Liver (tissue), 9 donors: ENCODE measurements around the gene CBLC. TPM values are rescaled to one million over a fixed set of nuclear protein-coding genes. Genes with fewer than 3 reads are reported as not detected.

Experiments used
- DNase-seq: peaks from one replicate; pipeline ENCODE4 v3.0.0-alpha.2; 2017; ENCODE audit warnings: low spot score
- H3K27ac ChIP-seq, 2 donors: one replicate each; pipeline ENCODE4 v1.7.0; 2013; ENCODE audit warnings: inconsistent platforms in 2 of 2, low read length in 2 of 2, control low read depth in 1 of 2, low read depth in 1 of 2, mild to moderate bottlenecking in 1 of 2
- H3K27me3 ChIP-seq, 4 donors: one replicate each; pipeline versions ENCODE4 v1.6.1 to v1.7.0; 2013; ENCODE audit warnings: low read length in 3 of 4, inconsistent platforms in 1 of 4, mild to moderate bottlenecking in 1 of 4, moderate library complexity in 1 of 4; ENCODE audit not compliant: control insufficient read depth in 4 of 4, insufficient read depth in 4 of 4
- H3K36me3 ChIP-seq, 4 donors: one replicate each; pipeline versions ENCODE4 v1.6.1 to v1.7.0; 2013; ENCODE audit warnings: low read length in 3 of 4, mild to moderate bottlenecking in 3 of 4, low read depth in 1 of 4, moderate library complexity in 1 of 4; ENCODE audit not compliant: control insufficient read depth in 4 of 4, insufficient read depth in 3 of 4
- H3K4me1 ChIP-seq, 4 donors: one replicate each; pipeline versions ENCODE4 v1.6.1 to v1.7.0; 2013; ENCODE audit warnings: low read length in 3 of 4, mild to moderate bottlenecking in 3 of 4, moderate library complexity in 1 of 4; ENCODE audit not compliant: control insufficient read depth in 4 of 4, insufficient read depth in 4 of 4
- H3K4me3 ChIP-seq, 3 donors: one replicate each; pipeline versions ENCODE4 v1.6.1 to v1.7.0; 2013; ENCODE audit warnings: low read length in 3 of 3, control low read depth in 1 of 3, low read depth in 1 of 3, mild to moderate bottlenecking in 1 of 3
- H3K9ac ChIP-seq, 2 donors: one replicate each; pipeline ENCODE4 v1.7.0; 2013; ENCODE audit warnings: low read length in 2 of 2, mild to moderate bottlenecking in 2 of 2, moderate library complexity in 2 of 2, control low read depth in 1 of 2, low read depth in 1 of 2
- H3K9me3 ChIP-seq, 4 donors: one replicate each; pipeline versions ENCODE4 v1.6.1 to v1.7.0; 2013; ENCODE audit warnings: low read length in 3 of 4; ENCODE audit not compliant: control insufficient read depth in 4 of 4
- EGR1 ChIP-seq, 2 donors: IDR thresholded peaks; 2 replicates each; pipeline ENCODE4 v1.6.1; 2016 to 2018; ENCODE audit warnings: antibody characterized with exemption in 2 of 2, low read depth in 2 of 2
- FOXA1 ChIP-seq: IDR thresholded peaks from 2 replicates; pipeline ENCODE4 v1.6.1; 2016; ENCODE audit warnings: antibody characterized with exemption
- FOXA2 ChIP-seq: IDR thresholded peaks from 2 replicates; pipeline ENCODE4 v1.6.1; 2016; ENCODE audit warnings: antibody characterized with exemption
- GABPA ChIP-seq, 2 donors: IDR thresholded peaks in 1 of 2; conservative IDR thresholded peaks in 1 of 2; 2 replicates each; pipeline ENCODE4 v1.6.1; 2016; ENCODE audit warnings: antibody characterized with exemption in 2 of 2, mild to moderate bottlenecking in 1 of 2, moderate library complexity in 1 of 2
- HNF4A ChIP-seq, 2 donors: conservative IDR thresholded peaks; 2 replicates each; pipeline ENCODE4 v1.6.1; 2016; ENCODE audit warnings: antibody characterized with exemption in 2 of 2, mild to moderate bottlenecking in 2 of 2
- HNF4G ChIP-seq: IDR thresholded peaks from 2 replicates; pipeline ENCODE4 v1.6.1; 2016; ENCODE audit warnings: antibody characterized with exemption
- JUND ChIP-seq, 2 donors: IDR thresholded peaks; 2 replicates each; pipeline ENCODE4 v1.6.1; 2016; ENCODE audit warnings: antibody characterized with exemption in 2 of 2
- NR2F2 ChIP-seq: IDR thresholded peaks from 2 replicates; pipeline ENCODE4 v1.6.1; 2016; ENCODE audit warnings: antibody characterized with exemption
- RAD21 ChIP-seq, 2 donors: IDR thresholded peaks; 2 replicates each; pipeline ENCODE4 v1.6.1; 2016; ENCODE audit warnings: antibody characterized with exemption in 2 of 2, mild to moderate bottlenecking in 2 of 2
- RXRA ChIP-seq, 2 donors: IDR thresholded peaks; 2 replicates each; pipeline ENCODE4 v1.6.1; 2017 to 2018; ENCODE audit warnings: antibody characterized with exemption in 2 of 2, mild to moderate bottlenecking in 1 of 2
- SP1 ChIP-seq: IDR thresholded peaks from 2 replicates; pipeline ENCODE4 v1.6.1; 2018; ENCODE audit warnings: antibody characterized with exemption, mild to moderate bottlenecking
- TAF1 ChIP-seq: conservative IDR thresholded peaks from 2 replicates; pipeline ENCODE4 v1.6.1; 2016; ENCODE audit warnings: antibody characterized with exemption, mild to moderate bottlenecking
- YY1 ChIP-seq: IDR thresholded peaks from 2 replicates; pipeline ENCODE4 v1.6.1; 2016; ENCODE audit warnings: antibody characterized with exemption, mild to moderate bottlenecking
- WGBS: extraction: QIAGEN DNeasy Blood & Tissue Kit; methylation state at CpG from one replicate; pipeline ENCODE4 v1.1.7; 2013; 5-methylcytosine and 5-hydroxymethylcytosine counted together
- polyA plus RNA-seq, 2 donors: library from polyadenylated mRNA; stranded (reverse) in 1 of 2; unstranded in 1 of 2; fragments of 200-250 nt in 1 of 2; fragments of >200 nt in 1 of 2; fragmentation: Nextera tagmentation in 1 of 2; extraction: Ambion mirVana in 1 of 2; gene quantifications; one replicate each; pipeline versions ENCODE4 v1.2.1 to v1.2.3, GENCODE V29; 2013 to 2015
- total RNA-seq, 2 donors: library from RNA; depleted of rRNA; stranded (reverse); fragments of >200 nt; gene quantifications; one replicate each; pipeline ENCODE4 v1.2.3, GENCODE V29; 2014
- TF ChIP-seq, protein P1 (sequence below): IDR thresholded peaks from 2 replicates; pipeline ENCODE4 v1.6.1; 2016; ENCODE audit warnings: antibody characterized with exemption
- TF ChIP-seq, protein P2 (sequence below): IDR thresholded peaks from 2 replicates; pipeline ENCODE4 v1.6.1; 2016; ENCODE audit warnings: antibody characterized with exemption
- TF ChIP-seq, protein P3 (sequence below): IDR thresholded peaks from 2 replicates; pipeline ENCODE4 v1.6.1; 2016; ENCODE audit warnings: antibody characterized with exemption, mild to moderate bottlenecking
- TF ChIP-seq, protein P4 (sequence below): fragments of 150-350 bp; IDR thresholded peaks from 2 replicates; pipeline ENCODE4 v1.5.1; 2017; ENCODE audit warnings: improper control_type of control experiment, low read depth, low read length; ENCODE audit not compliant: missing input control
- TF ChIP-seq, protein P5 (sequence below): IDR thresholded peaks from 2 replicates; pipeline ENCODE4 v1.6.1; 2016; ENCODE audit warnings: antibody characterized with exemption
- donor health status: healthy.
- donor health status: healthy.
- donor health status: healthy.
- donor health status: healthy.
- donor health status: healthy.

The CBLC gene, protein sequence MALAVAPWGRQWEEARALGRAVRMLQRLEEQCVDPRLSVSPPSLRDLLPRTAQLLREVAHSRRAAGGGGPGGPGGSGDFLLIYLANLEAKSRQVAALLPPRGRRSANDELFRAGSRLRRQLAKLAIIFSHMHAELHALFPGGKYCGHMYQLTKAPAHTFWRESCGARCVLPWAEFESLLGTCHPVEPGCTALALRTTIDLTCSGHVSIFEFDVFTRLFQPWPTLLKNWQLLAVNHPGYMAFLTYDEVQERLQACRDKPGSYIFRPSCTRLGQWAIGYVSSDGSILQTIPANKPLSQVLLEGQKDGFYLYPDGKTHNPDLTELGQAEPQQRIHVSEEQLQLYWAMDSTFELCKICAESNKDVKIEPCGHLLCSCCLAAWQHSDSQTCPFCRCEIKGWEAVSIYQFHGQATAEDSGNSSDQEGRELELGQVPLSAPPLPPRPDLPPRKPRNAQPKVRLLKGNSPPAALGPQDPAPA
- total RNA-seq, result 10 to 100 TPM in 1 of 2 donors, 1 to 10 TPM in 1; 2.1 to 14.0 TPM
- polyA plus RNA-seq, result 1 to 10 TPM; 8.0 to 9.6 TPM

DNA sequence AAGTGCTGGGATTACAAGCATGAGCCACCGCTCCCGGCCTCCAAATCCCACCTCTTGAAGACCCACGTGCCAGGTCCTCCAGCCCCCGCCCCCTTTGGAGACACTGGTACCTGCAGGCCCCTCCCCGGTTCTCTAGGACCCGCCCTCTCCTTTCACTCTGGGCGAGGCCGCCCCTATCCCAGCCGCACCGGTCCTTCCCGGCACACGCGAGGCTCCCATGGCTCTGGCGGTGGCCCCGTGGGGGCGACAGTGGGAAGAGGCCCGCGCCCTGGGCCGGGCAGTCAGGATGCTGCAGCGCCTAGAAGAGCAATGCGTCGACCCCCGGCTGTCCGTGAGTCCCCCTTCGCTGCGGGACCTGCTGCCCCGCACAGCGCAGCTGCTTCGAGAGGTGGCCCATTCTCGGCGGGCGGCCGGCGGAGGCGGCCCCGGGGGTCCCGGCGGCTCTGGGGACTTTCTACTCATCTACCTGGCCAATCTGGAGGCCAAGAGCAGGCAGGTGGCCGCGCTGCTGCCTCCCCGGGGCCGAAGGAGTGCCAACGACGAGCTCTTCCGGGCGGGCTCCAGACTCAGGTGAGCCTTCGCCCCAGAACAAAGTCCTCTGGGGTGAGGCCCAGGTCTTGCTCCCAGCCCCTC lies at the start of gene CBLC:
TSS of gene CBLC (plus strand) at position 176 of the 633 bp plus-strand sequence. CDS start at position 218, 42 bp downstream.
- Histone ChIP-seq H3K27ac (peak within 1 kb of the TSS; percentile 81 to 91), H3K36me3 (peaks cover 0 to 3% (median 0%) of the 10 kb centered on the region in 4 donors), H3K27me3 (no peaks in the 10 kb centered on the region), H3K9me3 (no peaks in the 10 kb centered on the region), H3K9ac (no peak within 1 kb of the TSS), H3K4me3 (peak within 1 kb of the TSS; percentile 67 to 84 (median 74)), H3K4me1 (peaks cover 8 to 28% (median 12%) of the 10 kb centered on the region in 4 donors)
- DNase-seq, result peak; percentile 46
- WGBS, result 6% methylated on average over 47 of the region's 47 CpGs
- TF ChIP-seq HNF4G (no peak), FOXA1 (no peak), JUND (IDR thresholded peaks at IDR 0.05) (no peak), RAD21 (IDR thresholded peaks at IDR 0.05) (peak; percentile 12 to 37), SP1 (peak; percentile 29), RXRA (IDR thresholded peaks at IDR 0.05) (peak in 1 of 2 donors; percentile 6), HNF4A (conservative IDR thresholded peaks at IDR 0.05) (peak; percentile 48 to 64), FOXA2 (no peak), GABPA (IDR thresholded peaks at IDR 0.05 in 1 of 2, conservative IDR thresholded peaks at IDR 0.05 in 1 of 2) (no peak), NR2F2 (no peak), TAF1 (no peak), EGR1 (IDR thresholded peaks at IDR 0.05; ENCODE audit: low read depth in 2 of 2) (no peak), YY1 (peak; percentile 29)
- TF ChIP-seq, protein P1, sequence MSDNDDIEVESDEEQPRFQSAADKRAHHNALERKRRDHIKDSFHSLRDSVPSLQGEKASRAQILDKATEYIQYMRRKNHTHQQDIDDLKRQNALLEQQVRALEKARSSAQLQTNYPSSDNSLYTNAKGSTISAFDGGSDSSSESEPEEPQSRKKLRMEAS, result no peak
- TF ChIP-seq, protein P2, sequence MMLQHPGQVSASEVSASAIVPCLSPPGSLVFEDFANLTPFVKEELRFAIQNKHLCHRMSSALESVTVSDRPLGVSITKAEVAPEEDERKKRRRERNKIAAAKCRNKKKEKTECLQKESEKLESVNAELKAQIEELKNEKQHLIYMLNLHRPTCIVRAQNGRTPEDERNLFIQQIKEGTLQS, result no peak
- TF ChIP-seq, protein P3, sequence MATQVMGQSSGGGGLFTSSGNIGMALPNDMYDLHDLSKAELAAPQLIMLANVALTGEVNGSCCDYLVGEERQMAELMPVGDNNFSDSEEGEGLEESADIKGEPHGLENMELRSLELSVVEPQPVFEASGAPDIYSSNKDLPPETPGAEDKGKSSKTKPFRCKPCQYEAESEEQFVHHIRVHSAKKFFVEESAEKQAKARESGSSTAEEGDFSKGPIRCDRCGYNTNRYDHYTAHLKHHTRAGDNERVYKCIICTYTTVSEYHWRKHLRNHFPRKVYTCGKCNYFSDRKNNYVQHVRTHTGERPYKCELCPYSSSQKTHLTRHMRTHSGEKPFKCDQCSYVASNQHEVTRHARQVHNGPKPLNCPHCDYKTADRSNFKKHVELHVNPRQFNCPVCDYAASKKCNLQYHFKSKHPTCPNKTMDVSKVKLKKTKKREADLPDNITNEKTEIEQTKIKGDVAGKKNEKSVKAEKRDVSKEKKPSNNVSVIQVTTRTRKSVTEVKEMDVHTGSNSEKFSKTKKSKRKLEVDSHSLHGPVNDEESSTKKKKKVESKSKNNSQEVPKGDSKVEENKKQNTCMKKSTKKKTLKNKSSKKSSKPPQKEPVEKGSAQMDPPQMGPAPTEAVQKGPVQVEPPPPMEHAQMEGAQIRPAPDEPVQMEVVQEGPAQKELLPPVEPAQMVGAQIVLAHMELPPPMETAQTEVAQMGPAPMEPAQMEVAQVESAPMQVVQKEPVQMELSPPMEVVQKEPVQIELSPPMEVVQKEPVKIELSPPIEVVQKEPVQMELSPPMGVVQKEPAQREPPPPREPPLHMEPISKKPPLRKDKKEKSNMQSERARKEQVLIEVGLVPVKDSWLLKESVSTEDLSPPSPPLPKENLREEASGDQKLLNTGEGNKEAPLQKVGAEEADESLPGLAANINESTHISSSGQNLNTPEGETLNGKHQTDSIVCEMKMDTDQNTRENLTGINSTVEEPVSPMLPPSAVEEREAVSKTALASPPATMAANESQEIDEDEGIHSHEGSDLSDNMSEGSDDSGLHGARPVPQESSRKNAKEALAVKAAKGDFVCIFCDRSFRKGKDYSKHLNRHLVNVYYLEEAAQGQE, result no peak
- TF ChIP-seq, protein P4, sequence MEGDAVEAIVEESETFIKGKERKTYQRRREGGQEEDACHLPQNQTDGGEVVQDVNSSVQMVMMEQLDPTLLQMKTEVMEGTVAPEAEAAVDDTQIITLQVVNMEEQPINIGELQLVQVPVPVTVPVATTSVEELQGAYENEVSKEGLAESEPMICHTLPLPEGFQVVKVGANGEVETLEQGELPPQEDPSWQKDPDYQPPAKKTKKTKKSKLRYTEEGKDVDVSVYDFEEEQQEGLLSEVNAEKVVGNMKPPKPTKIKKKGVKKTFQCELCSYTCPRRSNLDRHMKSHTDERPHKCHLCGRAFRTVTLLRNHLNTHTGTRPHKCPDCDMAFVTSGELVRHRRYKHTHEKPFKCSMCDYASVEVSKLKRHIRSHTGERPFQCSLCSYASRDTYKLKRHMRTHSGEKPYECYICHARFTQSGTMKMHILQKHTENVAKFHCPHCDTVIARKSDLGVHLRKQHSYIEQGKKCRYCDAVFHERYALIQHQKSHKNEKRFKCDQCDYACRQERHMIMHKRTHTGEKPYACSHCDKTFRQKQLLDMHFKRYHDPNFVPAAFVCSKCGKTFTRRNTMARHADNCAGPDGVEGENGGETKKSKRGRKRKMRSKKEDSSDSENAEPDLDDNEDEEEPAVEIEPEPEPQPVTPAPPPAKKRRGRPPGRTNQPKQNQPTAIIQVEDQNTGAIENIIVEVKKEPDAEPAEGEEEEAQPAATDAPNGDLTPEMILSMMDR, result no peak
- TF ChIP-seq, protein P5, sequence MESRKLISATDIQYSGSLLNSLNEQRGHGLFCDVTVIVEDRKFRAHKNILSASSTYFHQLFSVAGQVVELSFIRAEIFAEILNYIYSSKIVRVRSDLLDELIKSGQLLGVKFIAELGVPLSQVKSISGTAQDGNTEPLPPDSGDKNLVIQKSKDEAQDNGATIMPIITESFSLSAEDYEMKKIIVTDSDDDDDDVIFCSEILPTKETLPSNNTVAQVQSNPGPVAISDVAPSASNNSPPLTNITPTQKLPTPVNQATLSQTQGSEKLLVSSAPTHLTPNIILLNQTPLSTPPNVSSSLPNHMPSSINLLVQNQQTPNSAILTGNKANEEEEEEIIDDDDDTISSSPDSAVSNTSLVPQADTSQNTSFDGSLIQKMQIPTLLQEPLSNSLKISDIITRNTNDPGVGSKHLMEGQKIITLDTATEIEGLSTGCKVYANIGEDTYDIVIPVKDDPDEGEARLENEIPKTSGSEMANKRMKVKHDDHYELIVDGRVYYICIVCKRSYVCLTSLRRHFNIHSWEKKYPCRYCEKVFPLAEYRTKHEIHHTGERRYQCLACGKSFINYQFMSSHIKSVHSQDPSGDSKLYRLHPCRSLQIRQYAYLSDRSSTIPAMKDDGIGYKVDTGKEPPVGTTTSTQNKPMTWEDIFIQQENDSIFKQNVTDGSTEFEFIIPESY, result no peak
